HFFc6 (cell line): ENCODE measurements around the gene PAM16. TPM values are rescaled to one million over a fixed set of nuclear protein-coding genes. Genes with fewer than 3 reads are reported as not detected.

ENCODE experiments used
- DNase-seq: peaks from one replicate; pipeline ENCODE4 v3.0.0-alpha.2; 2018
- H3K27ac Mint-ChIP-seq: 2 replicates; pipeline ENCODE4 v1.8.0; 2020; ENCODE audit warnings: mild to moderate bottlenecking, mixed read lengths
- H3K27me3 Mint-ChIP-seq: 2 replicates; pipeline ENCODE4 v1.8.0; 2021; ENCODE audit warnings: mild to moderate bottlenecking, moderate library complexity, mixed read lengths; ENCODE audit not compliant: insufficient read depth
- H3K36me3 Mint-ChIP-seq: 2 replicates; pipeline ENCODE4 v1.8.0; 2021; ENCODE audit warnings: low read depth, mixed read lengths
- H3K4me1 Mint-ChIP-seq: 2 replicates; pipeline ENCODE4 v1.8.0; 2020; ENCODE audit warnings: low read depth, mixed read lengths
- H3K4me3 Mint-ChIP-seq: 2 replicates; pipeline ENCODE4 v1.8.0; 2020; ENCODE audit warnings: mild to moderate bottlenecking, moderate library complexity, mixed read lengths
- H3K9me3 Mint-ChIP-seq: 2 replicates; pipeline ENCODE4 v1.8.0; 2020; ENCODE audit warnings: mild to moderate bottlenecking, mixed read lengths
- total RNA-seq, 6 experiments: library from RNA; stranded (reverse); fragmentation: NEBNext Ultra II Directional; extraction: Animal tissue kit (Norgen Biotek cat#: 25700); gene quantifications; 2 replicates in 1 of 6; 3 replicates in 5 of 6; pipeline ENCODE4 v1.2.3, GENCODE V29; 2021
- TF ChIP-seq, protein P1 (sequence below): fragments of 200-600 bp; sonication (generic); IDR thresholded peaks from 2 replicates; pipeline ENCODE4 v1.5.0; 2021; ENCODE audit warnings: antibody characterized with exemption, mild to moderate bottlenecking

The PAM16 gene
- total RNA-seq, 6 experiments from 2014 or later, result 44.9 to 50.8 (median 46.1) TPM

GRCh38 chr16:4385066-4385788 is 34.1 kb upstream of the PAM16 start:
- DNase-seq, result peak; percentile 38
- Mint-ChIP-seq H3K27ac (peak overlapping the region; percentile 89), H3K9me3 (peaks cover 6% of the 10 kb centered on the region; the same call in 1 of the 2 replicates), H3K4me1 (peaks cover 63% of the 10 kb centered on the region), H3K27me3 (peaks cover 35% of the 10 kb centered on the region), H3K4me3 (peak overlapping the region; percentile 15; the same call in 1 of the 2 replicates), H3K36me3 (no peaks in the 10 kb centered on the region)
- TF ChIP-seq, protein P1, sequence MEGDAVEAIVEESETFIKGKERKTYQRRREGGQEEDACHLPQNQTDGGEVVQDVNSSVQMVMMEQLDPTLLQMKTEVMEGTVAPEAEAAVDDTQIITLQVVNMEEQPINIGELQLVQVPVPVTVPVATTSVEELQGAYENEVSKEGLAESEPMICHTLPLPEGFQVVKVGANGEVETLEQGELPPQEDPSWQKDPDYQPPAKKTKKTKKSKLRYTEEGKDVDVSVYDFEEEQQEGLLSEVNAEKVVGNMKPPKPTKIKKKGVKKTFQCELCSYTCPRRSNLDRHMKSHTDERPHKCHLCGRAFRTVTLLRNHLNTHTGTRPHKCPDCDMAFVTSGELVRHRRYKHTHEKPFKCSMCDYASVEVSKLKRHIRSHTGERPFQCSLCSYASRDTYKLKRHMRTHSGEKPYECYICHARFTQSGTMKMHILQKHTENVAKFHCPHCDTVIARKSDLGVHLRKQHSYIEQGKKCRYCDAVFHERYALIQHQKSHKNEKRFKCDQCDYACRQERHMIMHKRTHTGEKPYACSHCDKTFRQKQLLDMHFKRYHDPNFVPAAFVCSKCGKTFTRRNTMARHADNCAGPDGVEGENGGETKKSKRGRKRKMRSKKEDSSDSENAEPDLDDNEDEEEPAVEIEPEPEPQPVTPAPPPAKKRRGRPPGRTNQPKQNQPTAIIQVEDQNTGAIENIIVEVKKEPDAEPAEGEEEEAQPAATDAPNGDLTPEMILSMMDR, result no peak

DNA sequence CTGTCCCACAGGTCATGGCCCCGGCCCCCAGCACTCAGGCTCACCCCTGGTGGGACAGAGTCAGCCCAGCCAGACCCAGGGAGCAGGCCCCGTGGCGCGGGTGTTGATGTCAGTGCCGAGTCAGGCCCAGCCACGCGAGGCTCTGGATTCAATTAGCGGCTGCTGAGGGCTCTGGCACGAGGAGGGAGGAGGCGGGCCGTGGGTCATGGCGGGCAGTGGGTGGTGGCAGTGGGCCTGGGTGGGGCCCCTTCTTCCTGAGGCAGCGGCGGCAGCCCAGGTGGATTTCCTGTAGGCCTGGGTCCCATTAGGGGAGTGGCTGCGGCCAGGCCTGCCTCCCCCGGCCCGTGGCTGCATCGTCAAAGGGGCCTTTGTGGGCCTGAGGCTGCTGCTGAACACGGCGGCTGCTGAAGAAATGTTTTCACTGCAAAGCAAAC is 33.4 kb upstream of the PAM16 start:
- DNase-seq, result peak; percentile 57
- peak overlapping the region; percentile 89 for H3K27ac Mint-ChIP-seq
- H3K27me3 Mint-ChIP-seq, result peaks cover 36% of the 10 kb centered on the region

GRCh38 chr16:4383591-4384444 is 32.7 kb upstream of the PAM16 start:
- Mint-ChIP-seq H3K4me3 (no peak overlapping the region), H3K27me3 (peaks cover 36% of the 10 kb centered on the region), H3K9me3 (peaks cover 6% of the 10 kb centered on the region; the same call in 1 of the 2 replicates), H3K36me3 (no peaks in the 10 kb centered on the region), H3K4me1 (peaks cover 61% of the 10 kb centered on the region), H3K27ac (peak overlapping the region; percentile 89)
- TF ChIP-seq, protein P1, result no peak
- DNase-seq, result no peak

More for the DNA sequence above, 33.4 kb upstream of the PAM16 start:
- Mint-ChIP-seq H3K9me3 (peaks cover 6% of the 10 kb centered on the region; the same call in 1 of the 2 replicates), H3K4me1 (peaks cover 65% of the 10 kb centered on the region), H3K4me3 (0 out of 2 replicates have a peak overlapping the region, but pooled peaks have one; percentile 11), H3K36me3 (no peaks in the 10 kb centered on the region)
- TF ChIP-seq, protein P1, result no peak

GRCh38 chr16:4382795-4383357 is 31.8 kb upstream of the PAM16 start:
- H3K36me3 Mint-ChIP-seq, result no peaks in the 10 kb centered on the region; the same call in 1 of the 2 replicates
- peaks cover 39% of the 10 kb centered on the region for H3K27me3 Mint-ChIP-seq
- H3K27ac Mint-ChIP-seq, result peak overlapping the region; percentile 68; the same call in 1 of the 2 replicates
- peaks cover 60% of the 10 kb centered on the region for H3K4me1 Mint-ChIP-seq
- TF ChIP-seq, protein P1, result no peak
- peaks cover 6% of the 10 kb centered on the region; the same call in 1 of the 2 replicates for H3K9me3 Mint-ChIP-seq
- DNase-seq, result no peak
- peak overlapping the region; percentile 21; the same call in 1 of the 2 replicates for H3K4me3 Mint-ChIP-seq
